ENCODE data around the gene PFDN2.

Gene PFDN2

DNA sequence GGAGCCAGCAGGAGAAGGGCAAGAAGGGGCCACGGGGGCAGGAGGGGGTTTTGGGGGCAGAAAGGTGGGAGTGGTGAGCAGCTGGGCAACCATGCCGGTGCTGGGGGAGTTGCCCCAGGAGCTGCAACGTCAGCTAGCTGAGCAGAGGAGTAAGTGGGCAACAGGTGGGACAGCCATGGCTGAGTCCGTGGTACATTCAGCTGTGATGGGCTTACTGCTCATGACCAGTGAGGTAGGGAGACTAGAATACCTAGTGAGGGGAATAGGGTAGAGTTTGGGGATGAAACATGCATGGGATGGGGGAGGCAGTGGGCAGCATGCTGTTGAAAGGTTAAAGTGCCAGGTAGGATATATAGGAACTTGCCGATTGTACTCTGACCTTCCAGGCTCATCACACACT lies 43.8 kb upstream of the PFDN2 start:
- TF ChIP-seq, protein P1, sequence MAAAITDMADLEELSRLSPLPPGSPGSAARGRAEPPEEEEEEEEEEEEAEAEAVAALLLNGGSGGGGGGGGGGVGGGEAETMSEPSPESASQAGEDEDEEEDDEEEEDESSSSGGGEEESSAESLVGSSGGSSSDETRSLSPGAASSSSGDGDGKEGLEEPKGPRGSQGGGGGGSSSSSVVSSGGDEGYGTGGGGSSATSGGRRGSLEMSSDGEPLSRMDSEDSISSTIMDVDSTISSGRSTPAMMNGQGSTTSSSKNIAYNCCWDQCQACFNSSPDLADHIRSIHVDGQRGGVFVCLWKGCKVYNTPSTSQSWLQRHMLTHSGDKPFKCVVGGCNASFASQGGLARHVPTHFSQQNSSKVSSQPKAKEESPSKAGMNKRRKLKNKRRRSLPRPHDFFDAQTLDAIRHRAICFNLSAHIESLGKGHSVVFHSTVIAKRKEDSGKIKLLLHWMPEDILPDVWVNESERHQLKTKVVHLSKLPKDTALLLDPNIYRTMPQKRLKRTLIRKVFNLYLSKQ (tag by site-specific recombination; IDR thresholded peaks at IDR 0.05; ENCODE audit: borderline replicate concordance) = no peak
- no peak for TF ChIP-seq ZNF350 (tag by site-specific recombination; IDR thresholded peaks at IDR 0.05)
- peak; percentile 96 for TF ChIP-seq SCRT2 (tag by site-specific recombination; IDR thresholded peaks at IDR 0.05)
- TF ChIP-seq, protein P2, sequence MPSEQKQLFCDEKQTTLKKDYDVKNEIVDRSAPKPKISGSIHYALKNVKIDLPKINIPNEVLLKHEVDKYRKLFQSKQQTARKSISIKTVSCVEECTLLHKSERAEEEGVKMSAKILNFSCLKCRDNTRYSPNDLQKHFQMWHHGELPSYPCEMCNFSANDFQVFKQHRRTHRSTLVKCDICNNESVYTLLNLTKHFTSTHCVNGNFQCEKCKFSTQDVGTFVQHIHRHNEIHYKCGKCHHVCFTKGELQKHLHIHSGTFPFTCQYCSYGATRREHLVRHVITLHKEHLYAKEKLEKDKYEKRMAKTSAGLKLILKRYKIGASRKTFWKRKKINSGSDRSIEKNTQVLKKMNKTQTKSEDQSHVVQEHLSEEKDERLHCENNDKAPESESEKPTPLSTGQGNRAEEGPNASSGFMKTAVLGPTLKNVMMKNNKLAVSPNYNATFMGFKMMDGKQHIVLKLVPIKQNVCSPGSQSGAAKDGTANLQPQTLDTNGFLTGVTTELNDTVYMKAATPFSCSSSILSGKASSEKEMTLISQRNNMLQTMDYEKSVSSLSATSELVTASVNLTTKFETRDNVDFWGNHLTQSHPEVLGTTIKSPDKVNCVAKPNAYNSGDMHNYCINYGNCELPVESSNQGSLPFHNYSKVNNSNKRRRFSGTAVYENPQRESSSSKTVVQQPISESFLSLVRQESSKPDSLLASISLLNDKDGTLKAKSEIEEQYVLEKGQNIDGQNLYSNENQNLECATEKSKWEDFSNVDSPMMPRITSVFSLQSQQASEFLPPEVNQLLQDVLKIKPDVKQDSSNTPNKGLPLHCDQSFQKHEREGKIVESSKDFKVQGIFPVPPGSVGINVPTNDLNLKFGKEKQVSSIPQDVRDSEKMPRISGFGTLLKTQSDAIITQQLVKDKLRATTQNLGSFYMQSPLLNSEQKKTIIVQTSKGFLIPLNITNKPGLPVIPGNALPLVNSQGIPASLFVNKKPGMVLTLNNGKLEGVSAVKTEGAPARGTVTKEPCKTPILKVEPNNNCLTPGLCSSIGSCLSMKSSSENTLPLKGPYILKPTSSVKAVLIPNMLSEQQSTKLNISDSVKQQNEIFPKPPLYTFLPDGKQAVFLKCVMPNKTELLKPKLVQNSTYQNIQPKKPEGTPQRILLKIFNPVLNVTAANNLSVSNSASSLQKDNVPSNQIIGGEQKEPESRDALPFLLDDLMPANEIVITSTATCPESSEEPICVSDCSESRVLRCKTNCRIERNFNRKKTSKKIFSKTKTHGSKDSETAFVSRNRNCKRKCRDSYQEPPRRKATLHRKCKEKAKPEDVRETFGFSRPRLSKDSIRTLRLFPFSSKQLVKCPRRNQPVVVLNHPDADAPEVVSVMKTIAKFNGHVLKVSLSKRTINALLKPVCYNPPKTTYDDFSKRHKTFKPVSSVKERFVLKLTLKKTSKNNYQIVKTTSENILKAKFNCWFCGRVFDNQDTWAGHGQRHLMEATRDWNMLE (tag by site-specific recombination; conservative IDR thresholded peaks at IDR 0.05; ENCODE audit: low read depth) = no peak
- peak; percentile 85 for TF ChIP-seq SCRT1 (tag by site-specific recombination; IDR thresholded peaks at IDR 0.05; ENCODE audit: borderline replicate concordance)
- TF ChIP-seq ZNF514 (tag by site-specific recombination; IDR thresholded peaks at IDR 0.05) = no peak
- no peak for TF ChIP-seq ZNF501 (tag by site-specific recombination; IDR thresholded peaks at IDR 0.05)
- Histone ChIP-seq H3K27ac (ENCODE audit: extremely low read depth, low read depth, low read length) (no peak overlapping the region), H3K4me3 (ENCODE audit: low read depth, low read length) (no peak overlapping the region), H3K36me3 (ENCODE audit: control insufficient read depth in 2 of 2, insufficient read depth in 1 of 2, low read length in 2 of 2) (peaks cover 5 to 71% of the 10 kb centered on the region in 2 experiments; a peak in 2 of 3 replicates), H3K9me3 (ENCODE audit: control insufficient read depth, insufficient read depth, low read depth, low read length) (no peaks in the 10 kb centered on the region), H3K4me1 (ENCODE audit: control insufficient read depth, insufficient read depth, low read length) (peaks cover 7% of the 10 kb centered on the region; the same call in 1 of the 2 replicates)
- CTCF ChIA-PET = interaction anchor here (1.6 kb wide), 1 partner anchor 31 kb away, joined by 5 read pairs; no protein-coding TSS in a partner anchor
- POLR2A ChIA-PET = interaction anchor here (0.5 to 1.6 kb wide), 6 partner anchors 10 to 159 kb away, joined by 3 to 6 read pairs (median 4); partner anchors contain the start of genes B4GALT3 and TOMM40L

DNA sequence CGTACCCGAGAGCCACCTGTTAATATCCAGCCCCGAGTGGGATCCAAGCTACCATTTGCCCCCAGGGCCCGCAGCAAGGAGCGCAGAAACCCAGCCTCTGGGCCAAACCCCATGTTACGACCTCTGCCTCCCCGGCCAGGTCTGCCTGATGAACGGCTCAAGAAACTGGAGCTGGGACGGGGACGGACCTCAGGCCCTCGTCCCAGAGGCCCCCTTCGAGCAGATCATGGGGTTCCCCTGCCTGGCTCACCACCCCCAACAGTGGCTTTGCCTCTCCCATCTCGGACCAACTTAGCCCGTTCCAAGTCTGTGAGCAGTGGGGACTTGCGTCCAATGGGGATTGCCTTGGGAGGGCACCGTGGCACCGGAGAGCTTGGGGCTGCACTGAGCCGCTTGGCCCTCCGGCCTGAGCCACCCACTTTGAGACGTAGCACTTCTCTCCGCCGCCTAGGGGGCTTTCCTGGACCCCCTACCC lies 42.9 kb upstream of the PFDN2 start:
- H3K9me3 ChIP-seq (ENCODE audit: control insufficient read depth, insufficient read depth, low read depth, low read length) = no peaks in the 10 kb centered on the region
- H3K27ac ChIP-seq (ENCODE audit: extremely low read depth, low read depth, low read length) = no peak overlapping the region
- peaks cover 5 to 74% of the 10 kb centered on the region in 2 experiments; a peak in 2 of 3 replicates for H3K36me3 ChIP-seq (ENCODE audit: control insufficient read depth in 2 of 2, insufficient read depth in 1 of 2, low read length in 2 of 2)
- ChIA-PET POLR2A (interaction anchor here (1.2 to 1.6 kb wide), 2 partner anchors 17 to 65 kb away, joined by 3 to 5 read pairs; partner anchors contain the start of genes B4GALT3 and TOMM40L), CTCF (interaction anchor here (0.6 kb wide), 1 partner anchor 379 kb away, joined by 3 read pairs; no protein-coding TSS in a partner anchor)
- TF ChIP-seq, protein P3, sequence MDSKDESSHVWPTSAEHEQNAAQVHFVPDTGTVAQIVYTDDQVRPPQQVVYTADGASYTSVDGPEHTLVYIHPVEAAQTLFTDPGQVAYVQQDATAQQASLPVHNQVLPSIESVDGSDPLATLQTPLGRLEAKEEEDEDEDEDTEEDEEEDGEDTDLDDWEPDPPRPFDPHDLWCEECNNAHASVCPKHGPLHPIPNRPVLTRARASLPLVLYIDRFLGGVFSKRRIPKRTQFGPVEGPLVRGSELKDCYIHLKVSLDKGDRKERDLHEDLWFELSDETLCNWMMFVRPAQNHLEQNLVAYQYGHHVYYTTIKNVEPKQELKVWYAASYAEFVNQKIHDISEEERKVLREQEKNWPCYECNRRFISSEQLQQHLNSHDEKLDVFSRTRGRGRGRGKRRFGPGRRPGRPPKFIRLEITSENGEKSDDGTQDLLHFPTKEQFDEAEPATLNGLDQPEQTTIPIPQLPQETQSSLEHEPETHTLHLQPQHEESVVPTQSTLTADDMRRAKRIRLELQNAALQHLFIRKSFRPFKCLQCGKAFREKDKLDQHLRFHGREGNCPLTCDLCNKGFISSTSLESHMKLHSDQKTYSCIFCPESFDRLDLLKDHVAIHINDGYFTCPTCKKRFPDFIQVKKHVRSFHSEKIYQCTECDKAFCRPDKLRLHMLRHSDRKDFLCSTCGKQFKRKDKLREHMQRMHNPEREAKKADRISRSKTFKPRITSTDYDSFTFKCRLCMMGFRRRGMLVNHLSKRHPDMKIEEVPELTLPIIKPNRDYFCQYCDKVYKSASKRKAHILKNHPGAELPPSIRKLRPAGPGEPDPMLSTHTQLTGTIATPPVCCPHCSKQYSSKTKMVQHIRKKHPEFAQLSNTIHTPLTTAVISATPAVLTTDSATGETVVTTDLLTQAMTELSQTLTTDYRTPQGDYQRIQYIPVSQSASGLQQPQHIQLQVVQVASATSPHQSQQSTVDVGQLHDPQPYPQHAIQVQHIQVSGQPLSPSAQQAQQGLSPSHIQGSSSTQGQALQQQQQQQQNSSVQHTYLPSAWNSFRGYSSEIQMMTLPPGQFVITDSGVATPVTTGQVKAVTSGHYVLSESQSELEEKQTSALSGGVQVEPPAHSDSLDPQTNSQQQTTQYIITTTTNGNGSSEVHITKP (tag by site-specific recombination; IDR thresholded peaks at IDR 0.05) = peak; percentile 96
- TF ChIP-seq YY2 (tag by site-specific recombination; IDR thresholded peaks at IDR 0.05) = no peak
- TF ChIP-seq ZNF521 (tag by site-specific recombination; IDR thresholded peaks at IDR 0.05) = no peak
- TF ChIP-seq BCL11B (tag by site-specific recombination; IDR thresholded peaks at IDR 0.05; ENCODE audit: low read depth) = no peak
- TF ChIP-seq ZNF266 (tag by site-specific recombination; IDR thresholded peaks at IDR 0.05; ENCODE audit: low read depth) = no peak
- no peak for TF ChIP-seq ZNF768 (tag by site-specific recombination; IDR thresholded peaks at IDR 0.05)
- TF ChIP-seq, protein P4, sequence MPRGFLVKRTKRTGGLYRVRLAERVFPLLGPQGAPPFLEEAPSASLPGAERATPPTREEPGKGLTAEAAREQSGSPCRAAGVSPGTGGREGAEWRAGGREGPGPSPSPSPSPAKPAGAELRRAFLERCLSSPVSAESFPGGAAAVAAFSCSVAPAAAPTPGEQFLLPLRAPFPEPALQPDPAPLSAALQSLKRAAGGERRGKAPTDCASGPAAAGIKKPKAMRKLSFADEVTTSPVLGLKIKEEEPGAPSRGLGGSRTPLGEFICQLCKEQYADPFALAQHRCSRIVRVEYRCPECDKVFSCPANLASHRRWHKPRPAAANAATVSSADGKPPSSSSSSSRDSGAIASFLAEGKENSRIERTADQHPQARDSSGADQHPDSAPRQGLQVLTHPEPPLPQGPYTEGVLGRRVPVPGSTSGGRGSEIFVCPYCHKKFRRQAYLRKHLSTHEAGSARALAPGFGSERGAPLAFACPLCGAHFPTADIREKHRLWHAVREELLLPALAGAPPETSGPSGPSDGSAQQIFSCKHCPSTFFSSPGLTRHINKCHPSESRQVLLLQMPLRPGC (tag by site-specific recombination; IDR thresholded peaks at IDR 0.05) = no peak
- TF ChIP-seq REPIN1 (tag by site-specific recombination; IDR thresholded peaks at IDR 0.05; ENCODE audit: low read depth) = no peak
- no peak for TF ChIP-seq ZNF248 (tag by site-specific recombination; IDR thresholded peaks at IDR 0.05)
- peaks cover 7% of the 10 kb centered on the region; the same call in 1 of the 2 replicates for H3K4me1 ChIP-seq (ENCODE audit: control insufficient read depth, insufficient read depth, low read length)
- no peak overlapping the region for H3K4me3 ChIP-seq (ENCODE audit: low read depth, low read length)

Data from HEK293 (cell line).